Measurements from ENCODE around the gene RBM7. TPM values are rescaled to one million over a fixed set of nuclear protein-coding genes. Genes with fewer than 3 reads are reported as not detected.
A peak's percentile ranks its signal among the peaks of the same experiment; 100 is the strongest.

Gene RBM7
- total RNA-seq (10 to 100 TPM; 21.1 to 70.0 (median 24.5) TPM), total RNA-seq (17.7 to 63.9 (median 44.8) reads per million in 29 experiments)
- 36.3 TPM for total RNA-seq (2013)

GRCh38 chr11:114400216-114400914 lies at the start of gene RBM7, which contains the start of gene C11orf71:
Gene RBM7, plus strand, starts transcription at chr11:114400666. Its CDS starts 6 bp downstream, at chr11:114400672.
Gene C11orf71, minus strand, starts transcription at chr11:114400511. Its CDS starts 180 bp downstream, at chr11:114400331.
- H3K27ac Mint-ChIP-seq, result peak within 1 kb of the TSS; percentile 99
- peak within 1 kb of the TSS; percentile 88 to 94 for H3K4me3 ChIP-seq (ENCODE audit: control insufficient read depth in 1 of 2, extremely low read depth in 1 of 2, low read length in 1 of 2)
- H3K4me3 Mint-ChIP-seq, result peak within 1 kb of the TSS; percentile 95 to 97 (median 95)
- H3K9me3 ChIP-seq, result no peaks in the 10 kb centered on the region
- peaks cover 0 to 21% of the 10 kb centered on the region in 2 donors for H3K36me3 ChIP-seq (ENCODE audit: control insufficient read depth in 2 of 2, extremely low read depth in 1 of 2, insufficient read depth in 1 of 2, low read length in 1 of 2)
- peaks cover 15% of the 10 kb centered on the region for H3K36me3 Mint-ChIP-seq
- peaks cover 9 to 17% of the 10 kb centered on the region in 2 experiments for H3K4me1 ChIP-seq (ENCODE audit: control insufficient read depth in 1 of 2, extremely low read depth in 1 of 2, insufficient read depth in 2 of 2, low read length in 2 of 2)
- no peaks in the 10 kb centered on the region for H3K9me3 Mint-ChIP-seq
- H3K27me3 Mint-ChIP-seq, result no peaks in the 10 kb centered on the region
- CTCF ChIA-PET, result interaction anchor here (0.6 to 1.7 kb wide), 5 partner anchors 38 to 503 kb away, joined by 3 to 7 read pairs (median 3); partner anchors contain the start of gene REXO2 (in 1 of the 2)
- peak within 1 kb of the TSS; percentile 95 for H3K27ac ChIP-seq (ENCODE audit: low read length)
- DNase-seq, result peak; percentile 94 to 100 (median 98)
- no peaks in the 10 kb centered on the region for H3K27me3 ChIP-seq (replicated peaks in 1 of 2; ENCODE audit: control insufficient read depth in 2 of 2, extremely low read depth in 1 of 2, insufficient read depth in 2 of 2, low read length in 1 of 2)
- under 1% methylated on average over 65 of the region's 65 CpGs for WGBS (ENCODE audit: insufficient coverage)
- peak; percentile 84 to 97 (median 93) for ATAC-seq (replicated peaks in 1 of 4)
- POLR2A ChIA-PET, result interaction anchor here (0.5 to 1.0 kb wide), 8 partner anchors 11 to 1884 kb away, joined by 3 to 5 read pairs (median 4); partner anchors contain the start of gene REXO2 (in 2 of the 2)
- H3K4me1 Mint-ChIP-seq, result peaks cover 59 to 66% (median 64%) of the 10 kb centered on the region in 3 donors

DNA sequence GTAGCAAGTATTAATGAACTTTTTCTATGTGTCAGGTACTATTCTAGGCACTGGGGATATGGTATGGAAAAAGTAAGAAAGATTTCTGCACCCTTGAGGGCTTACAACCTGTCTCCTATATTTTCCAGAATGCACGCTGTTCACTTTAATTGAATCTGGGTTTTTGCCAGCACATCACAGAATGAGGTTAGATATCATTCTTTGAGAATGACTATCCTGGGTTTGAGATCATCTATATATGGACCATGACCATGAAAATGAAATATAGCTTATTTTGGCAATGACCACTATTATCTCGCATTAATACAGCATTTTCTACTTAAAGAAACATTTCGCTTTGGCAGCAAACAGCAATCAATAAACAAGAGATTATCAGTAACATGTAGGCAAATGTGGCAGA lies 47.0 kb upstream of the RBM7 start:
- Histone ChIP-seq H3K4me3 (ENCODE audit: control insufficient read depth in 1 of 2, extremely low read depth in 1 of 2, low read length in 1 of 2) (no peak overlapping the region), H3K9me3 (no peaks in the 10 kb centered on the region), H3K36me3 (ENCODE audit: control insufficient read depth in 2 of 2, extremely low read depth in 1 of 2, insufficient read depth in 1 of 2, low read length in 1 of 2) (no peaks in the 10 kb centered on the region), H3K27me3 (replicated peaks in 1 of 2; ENCODE audit: control insufficient read depth in 2 of 2, extremely low read depth in 1 of 2, insufficient read depth in 2 of 2, low read length in 1 of 2) (no peaks in the 10 kb centered on the region), H3K27ac (ENCODE audit: low read length) (no peak overlapping the region), H3K4me1 (ENCODE audit: control insufficient read depth in 1 of 2, extremely low read depth in 1 of 2, insufficient read depth in 2 of 2, low read length in 2 of 2) (no peaks in the 10 kb centered on the region)
- POLR2A ChIA-PET, result no interaction called here
- Mint-ChIP-seq H3K4me3 (no peak overlapping the region), H3K36me3 (no peaks in the 10 kb centered on the region), H3K27ac (no peak overlapping the region), H3K27me3 (peaks cover 0 to 8% of the 10 kb centered on the region in 2 donors), H3K4me1 (no peaks in the 10 kb centered on the region), H3K9me3 (no peaks in the 10 kb centered on the region)
- CTCF ChIA-PET, result no interaction called here
- WGBS (ENCODE audit: insufficient coverage), result no CpG with 5 or more reads among the region's 3 CpGs
- ATAC-seq (replicated peaks in 1 of 4), result no peak
- no peak for DNase-seq

DNA sequence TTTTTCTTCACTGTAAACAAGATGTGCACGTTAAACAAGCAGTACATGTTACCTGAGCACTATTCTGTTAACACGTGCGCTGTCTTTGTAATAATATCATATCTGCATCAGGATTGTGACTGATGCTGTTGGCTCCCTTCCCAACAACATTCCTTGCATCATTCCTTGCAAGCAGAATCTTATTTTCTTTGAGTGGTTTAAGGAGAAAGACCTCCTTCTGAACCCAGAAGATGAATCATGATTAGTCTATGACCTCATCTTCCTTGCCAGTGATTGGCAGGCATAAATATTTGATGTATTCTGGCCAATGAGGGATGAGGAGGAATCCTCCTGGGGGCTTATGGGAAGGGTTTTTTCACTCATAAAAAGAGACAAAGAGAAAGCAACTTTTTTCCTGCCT lies 46.4 kb upstream of the RBM7 start:
- POLR2A ChIA-PET, result no interaction called here

DNA sequence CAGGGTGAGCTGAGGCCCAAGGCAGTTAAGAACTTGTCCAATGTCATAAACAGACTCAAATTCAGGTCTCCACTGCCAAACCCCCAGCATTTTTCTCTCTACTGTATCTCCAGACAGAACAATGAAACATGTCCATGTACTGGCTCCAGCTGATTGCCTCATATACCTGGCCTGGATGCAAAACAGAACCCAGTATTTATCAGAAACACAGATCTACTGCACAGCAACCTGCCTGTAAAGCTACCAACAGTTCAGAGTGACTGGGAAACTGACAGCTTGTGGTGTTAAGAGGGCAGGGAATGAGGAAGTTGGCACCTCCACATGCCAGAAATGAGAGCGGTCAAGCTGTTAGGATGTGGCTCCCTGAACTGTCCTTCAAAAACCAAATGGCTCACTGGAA lies 41.8 kb upstream of the RBM7 start:
- no peaks in the 10 kb centered on the region for H3K36me3 Mint-ChIP-seq
- ATAC-seq (replicated peaks in 1 of 4) (no peak), DNase-seq (no peak)
- POLR2A ChIA-PET, result no interaction called here
- no CpG with 5 or more reads among the region's 1 CpG for WGBS (ENCODE audit: insufficient coverage)
- Histone ChIP-seq H3K9me3 (no peaks in the 10 kb centered on the region), H3K36me3 (ENCODE audit: control insufficient read depth in 2 of 2, extremely low read depth in 1 of 2, insufficient read depth in 1 of 2, low read length in 1 of 2) (no peaks in the 10 kb centered on the region), H3K27ac (ENCODE audit: low read length) (no peak overlapping the region), H3K4me1 (ENCODE audit: control insufficient read depth in 1 of 2, extremely low read depth in 1 of 2, insufficient read depth in 2 of 2, low read length in 2 of 2) (no peaks in the 10 kb centered on the region), H3K27me3 (replicated peaks in 1 of 2; ENCODE audit: control insufficient read depth in 2 of 2, extremely low read depth in 1 of 2, insufficient read depth in 2 of 2, low read length in 1 of 2) (no peaks in the 10 kb centered on the region), H3K4me3 (ENCODE audit: control insufficient read depth in 1 of 2, extremely low read depth in 1 of 2, low read length in 1 of 2) (no peak overlapping the region)
- H3K27ac Mint-ChIP-seq, result no peak overlapping the region
- no peaks in the 10 kb centered on the region for H3K9me3 Mint-ChIP-seq
- H3K4me1 Mint-ChIP-seq, result no peaks in the 10 kb centered on the region
- peaks cover 4 to 23% of the 10 kb centered on the region in 2 donors for H3K27me3 Mint-ChIP-seq
- no peak overlapping the region for H3K4me3 Mint-ChIP-seq
- CTCF ChIA-PET, result interaction anchor here in 1 of 2 donors (0.7 kb wide), 1 partner anchor 13 kb away, joined by 3 read pairs; no protein-coding TSS in a partner anchor

More for the DNA sequence above, 46.4 kb upstream of the RBM7 start:
- CTCF ChIA-PET, result no interaction called here
- no peaks in the 10 kb centered on the region for H3K27me3 ChIP-seq (replicated peaks in 1 of 2; ENCODE audit: control insufficient read depth in 2 of 2, extremely low read depth in 1 of 2, insufficient read depth in 2 of 2, low read length in 1 of 2)
- H3K36me3 Mint-ChIP-seq, result no peaks in the 10 kb centered on the region
- H3K9me3 Mint-ChIP-seq, result no peaks in the 10 kb centered on the region
- WGBS (ENCODE audit: insufficient coverage), result 94% methylated on average over 2 of the region's 3 CpGs
- no peak overlapping the region for H3K4me3 Mint-ChIP-seq
- no peak overlapping the region for H3K27ac ChIP-seq (ENCODE audit: low read length)
- H3K9me3 ChIP-seq, result no peaks in the 10 kb centered on the region
- no peak for DNase-seq
- no peak overlapping the region for H3K27ac Mint-ChIP-seq
- H3K4me1 Mint-ChIP-seq, result no peaks in the 10 kb centered on the region
- H3K27me3 Mint-ChIP-seq, result peaks cover 0 to 12% of the 10 kb centered on the region in 2 donors
- H3K4me1 ChIP-seq (ENCODE audit: control insufficient read depth in 1 of 2, extremely low read depth in 1 of 2, insufficient read depth in 2 of 2, low read length in 2 of 2), result no peaks in the 10 kb centered on the region
- ATAC-seq (replicated peaks in 1 of 4), result no peak
- H3K36me3 ChIP-seq (ENCODE audit: control insufficient read depth in 2 of 2, extremely low read depth in 1 of 2, insufficient read depth in 1 of 2, low read length in 1 of 2), result no peaks in the 10 kb centered on the region
- H3K4me3 ChIP-seq (ENCODE audit: control insufficient read depth in 1 of 2, extremely low read depth in 1 of 2, low read length in 1 of 2), result no peak overlapping the region

- CTCF ChIA-PET, result interaction anchor here in 1 of 2 donors (0.6 kb wide), 1 partner anchor 62 kb away, joined by 3 read pairs; no protein-coding TSS in a partner anchor
- no peaks in the 10 kb centered on the region for H3K4me1 Mint-ChIP-seq
- DNase-seq, result no peak
- Histone ChIP-seq H3K4me3 (ENCODE audit: control insufficient read depth in 1 of 2, extremely low read depth in 1 of 2, low read length in 1 of 2) (no peak overlapping the region), H3K36me3 (ENCODE audit: control insufficient read depth in 2 of 2, extremely low read depth in 1 of 2, insufficient read depth in 1 of 2, low read length in 1 of 2) (no peaks in the 10 kb centered on the region), H3K9me3 (no peaks in the 10 kb centered on the region), H3K4me1 (ENCODE audit: control insufficient read depth in 1 of 2, extremely low read depth in 1 of 2, insufficient read depth in 2 of 2, low read length in 2 of 2) (no peaks in the 10 kb centered on the region), H3K27me3 (replicated peaks in 1 of 2; ENCODE audit: control insufficient read depth in 2 of 2, extremely low read depth in 1 of 2, insufficient read depth in 2 of 2, low read length in 1 of 2) (no peaks in the 10 kb centered on the region), H3K27ac (ENCODE audit: low read length) (no peak overlapping the region)
- H3K36me3 Mint-ChIP-seq, result no peaks in the 10 kb centered on the region
- no peak overlapping the region for H3K27ac Mint-ChIP-seq
- H3K27me3 Mint-ChIP-seq, result peaks cover 5 to 27% of the 10 kb centered on the region in 2 donors
- H3K9me3 Mint-ChIP-seq, result no peaks in the 10 kb centered on the region
- ATAC-seq (replicated peaks in 1 of 4), result no peak
- no peak overlapping the region for H3K4me3 Mint-ChIP-seq
- POLR2A ChIA-PET, result no interaction called here
Observed at GRCh38 chr11:114359342-114359741, 41.1 kb upstream of the RBM7 start.

GRCh38 chr11:114362326-114362725 lies 38.1 kb upstream of the RBM7 start:
- H3K27ac Mint-ChIP-seq, result no peak overlapping the region
- H3K27me3 Mint-ChIP-seq, result peaks cover 14 to 38% of the 10 kb centered on the region in 2 donors
- no CpG with 5 or more reads among the region's 4 CpGs for WGBS (ENCODE audit: insufficient coverage)
- no peak for ATAC-seq (replicated peaks in 1 of 4)
- no peaks in the 10 kb centered on the region for H3K4me1 Mint-ChIP-seq
- ChIA-PET CTCF (interaction anchor here in 1 of 2 donors (1.0 kb wide), 1 partner anchor 38 kb away, joined by 3 read pairs; the partner anchor contains the start of genes C11orf71 and RBM7), POLR2A (no interaction called here)
- H3K4me3 Mint-ChIP-seq, result no peak overlapping the region
- no peaks in the 10 kb centered on the region for H3K9me3 Mint-ChIP-seq
- H3K4me3 ChIP-seq (ENCODE audit: control insufficient read depth in 1 of 2, extremely low read depth in 1 of 2, low read length in 1 of 2), result no peak overlapping the region
- peaks cover 0 to 8% of the 10 kb centered on the region in 2 experiments for H3K27me3 ChIP-seq (replicated peaks in 1 of 2; ENCODE audit: control insufficient read depth in 2 of 2, extremely low read depth in 1 of 2, insufficient read depth in 2 of 2, low read length in 1 of 2)
- no peaks in the 10 kb centered on the region for H3K9me3 ChIP-seq
- no peak overlapping the region for H3K27ac ChIP-seq (ENCODE audit: low read length)
- no peak for DNase-seq
- no peaks in the 10 kb centered on the region for H3K4me1 ChIP-seq (ENCODE audit: control insufficient read depth in 1 of 2, extremely low read depth in 1 of 2, insufficient read depth in 2 of 2, low read length in 2 of 2)
- no peaks in the 10 kb centered on the region for H3K36me3 Mint-ChIP-seq
- H3K36me3 ChIP-seq (ENCODE audit: control insufficient read depth in 2 of 2, extremely low read depth in 1 of 2, insufficient read depth in 1 of 2, low read length in 1 of 2), result no peaks in the 10 kb centered on the region

All from T-cell (primary cell).